GM19438 (cell line): ENCODE data around the gene ECE1.

ENCODE experiments used
- ATAC-seq: cut with Tn5 transposase; IDR thresholded peaks from one replicate; pipeline ENCODE4 v1.9.1; 2021; ENCODE audit warnings: low read depth; ENCODE audit not compliant: unreplicated experiment

Gene ECE1

GRCh38 chr1:21289700-21290545, at the start of gene ECE1:
Gene ECE1 (minus strand): TSS chr1:21290463. CDS start chr1:21290414, 49 bp downstream.
- no peak for ATAC-seq

GRCh38 chr1:21339356-21340229, 49.3 kb upstream of the ECE1 start:
- ATAC-seq = no peak

- no peak for ATAC-seq
These were observed 48.5 kb upstream of the ECE1 start for GRCh38 chr1:21338573-21339355.

DNA sequence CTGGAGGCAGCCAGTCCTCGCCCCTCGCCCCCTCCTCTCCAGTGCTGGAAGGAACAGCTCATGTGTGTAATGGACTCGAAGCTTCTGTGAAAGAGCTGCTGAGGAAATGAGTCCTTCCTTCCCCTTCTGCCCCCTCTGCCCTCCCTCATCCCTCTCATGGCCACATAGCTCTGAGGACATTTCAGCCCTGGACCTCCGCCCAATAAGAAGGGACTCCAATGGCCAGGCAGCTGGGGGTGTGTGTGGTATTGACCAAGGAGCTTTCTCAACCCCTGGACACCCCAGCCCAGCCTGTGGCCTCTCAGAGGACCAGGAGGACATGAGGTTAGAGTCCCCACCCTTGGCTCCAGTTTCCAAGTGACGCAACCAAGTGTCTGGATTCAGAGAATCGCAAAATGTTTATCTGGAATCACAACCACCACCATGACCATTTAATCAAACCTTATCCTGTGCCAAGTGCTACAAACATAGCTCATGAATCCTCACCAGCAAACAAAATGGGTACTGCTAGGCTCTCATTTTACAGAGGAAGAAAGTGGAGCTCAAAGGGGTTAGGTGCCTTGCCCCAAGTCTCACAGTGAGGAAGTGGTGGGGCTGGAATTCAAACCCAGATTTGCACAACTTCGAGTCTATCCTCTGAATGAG, 47.8 kb upstream of the ECE1 start:
- no peak for ATAC-seq

DNA sequence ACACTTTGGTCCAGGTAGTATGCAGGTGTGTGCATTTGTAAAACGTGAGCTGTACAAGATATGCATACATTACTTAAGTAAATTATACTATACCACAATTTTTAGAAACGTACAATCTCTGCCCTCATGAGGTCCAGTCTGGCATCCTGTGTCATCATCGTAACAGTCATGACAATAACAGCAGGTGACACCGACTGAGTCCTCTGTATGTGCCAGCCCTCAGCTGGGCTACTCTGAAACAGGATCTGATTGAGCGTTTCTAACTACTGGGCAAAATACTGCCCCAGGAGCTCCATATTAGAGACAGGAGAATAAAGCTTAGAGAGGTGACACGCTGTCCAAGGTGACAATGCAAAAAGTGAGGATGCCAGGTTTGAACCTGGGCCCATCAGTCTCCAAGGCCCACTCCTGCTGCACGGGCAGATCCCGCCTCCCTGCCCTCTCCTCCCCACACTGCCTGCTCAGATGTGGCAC, 47.2 kb upstream of the ECE1 start:
- no peak for ATAC-seq

- no peak for ATAC-seq
These were observed 46.8 kb upstream of the ECE1 start for GRCh38 chr1:21337010-21337437.

DNA sequence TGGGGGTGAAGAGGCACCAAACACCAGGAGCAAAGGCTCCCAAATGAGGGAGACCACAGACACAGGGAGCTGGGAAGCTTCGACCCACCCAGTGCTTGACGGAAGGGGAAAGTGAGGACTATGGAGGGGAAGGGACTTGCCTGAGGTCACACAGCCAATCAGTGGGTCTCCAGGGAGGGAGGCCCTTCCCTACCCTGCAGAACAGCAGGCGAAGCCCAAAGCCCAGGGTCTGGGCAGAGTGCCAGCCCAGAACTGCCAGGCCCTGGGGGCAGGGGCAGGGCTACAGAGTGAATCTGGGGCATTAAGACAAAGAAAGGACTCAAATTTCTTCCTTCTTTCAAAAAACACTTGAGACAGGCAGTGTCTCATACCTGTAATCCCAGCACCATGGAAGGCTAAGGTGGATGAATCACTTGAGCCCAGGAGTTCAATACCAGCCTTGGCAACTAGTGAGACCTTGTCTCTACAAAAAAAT, 45.5 kb upstream of the ECE1 start:
- ATAC-seq = no peak

DNA sequence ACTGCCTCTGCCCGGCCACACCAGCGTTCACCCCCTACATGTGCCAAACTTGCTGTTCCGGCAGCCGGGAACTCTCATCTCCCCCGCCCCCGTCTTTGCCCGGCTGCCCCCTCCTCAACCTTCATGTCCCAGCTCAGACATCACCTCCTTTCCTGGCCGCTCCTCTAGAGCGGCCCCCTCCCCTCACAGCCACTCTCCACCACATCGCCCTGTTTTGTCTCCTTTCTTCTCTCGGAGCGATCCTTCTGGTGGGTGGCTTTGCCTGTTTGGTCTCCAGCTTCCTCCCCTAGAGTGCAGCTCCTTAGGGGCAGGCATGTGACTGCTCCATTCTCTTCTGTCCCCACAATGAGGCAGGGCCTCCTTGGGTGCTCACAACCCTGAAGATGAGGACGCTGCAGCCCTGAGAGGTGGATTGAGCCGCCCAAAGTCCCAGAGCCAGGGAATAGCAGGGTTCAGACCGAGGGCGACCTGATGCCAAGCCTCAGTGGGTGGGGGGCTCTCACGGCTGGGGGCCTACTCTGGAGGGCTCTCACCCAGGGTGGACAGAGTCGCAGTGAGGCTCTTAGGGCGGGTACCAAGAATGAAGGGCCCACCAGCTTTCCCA, 44.9 kb upstream of the ECE1 start:
- ATAC-seq = no peak

GRCh38 chr1:21334214-21335087, 44.2 kb upstream of the ECE1 start:
- peak; percentile 75 for ATAC-seq

GRCh38 chr1:21333824-21334213, 43.6 kb upstream of the ECE1 start:
- no peak for ATAC-seq

DNA sequence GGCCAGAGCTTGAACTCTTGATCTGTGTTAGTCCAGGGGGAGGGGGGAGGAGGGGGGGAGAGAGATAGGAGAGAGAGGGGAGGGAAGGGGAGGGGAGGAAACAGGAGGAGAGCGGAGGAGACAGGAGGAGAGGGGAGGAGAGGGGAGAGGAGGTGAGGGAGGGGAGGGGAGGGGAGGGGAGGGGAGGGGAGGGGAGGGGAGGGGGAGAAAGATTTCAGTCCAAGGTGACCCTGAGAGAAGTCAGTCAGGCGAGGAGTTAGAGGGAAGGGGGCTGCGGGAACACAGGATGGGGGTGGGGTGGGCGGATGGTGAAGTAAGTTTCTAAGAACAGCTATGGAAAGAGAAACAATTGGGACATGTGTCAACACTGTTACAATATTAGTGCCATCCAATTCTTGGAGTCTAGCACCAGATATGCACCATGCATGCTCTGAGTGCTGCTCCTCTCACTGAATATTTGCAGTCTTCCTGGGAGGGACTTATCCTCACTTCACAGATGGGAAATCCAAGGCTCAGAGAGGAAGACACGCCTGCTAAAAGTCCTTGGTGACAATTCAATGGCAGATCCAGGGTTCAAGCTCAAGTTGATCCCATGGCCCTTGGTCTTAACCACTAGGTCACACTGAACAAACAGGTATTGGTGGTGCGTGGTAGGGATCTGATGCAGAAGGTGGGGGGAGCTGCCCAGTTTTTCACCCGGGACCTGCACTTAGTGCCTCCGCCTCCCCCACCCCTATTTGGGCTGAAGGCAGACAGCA, 42.5 kb upstream of the ECE1 start:
- ATAC-seq = no peak

DNA sequence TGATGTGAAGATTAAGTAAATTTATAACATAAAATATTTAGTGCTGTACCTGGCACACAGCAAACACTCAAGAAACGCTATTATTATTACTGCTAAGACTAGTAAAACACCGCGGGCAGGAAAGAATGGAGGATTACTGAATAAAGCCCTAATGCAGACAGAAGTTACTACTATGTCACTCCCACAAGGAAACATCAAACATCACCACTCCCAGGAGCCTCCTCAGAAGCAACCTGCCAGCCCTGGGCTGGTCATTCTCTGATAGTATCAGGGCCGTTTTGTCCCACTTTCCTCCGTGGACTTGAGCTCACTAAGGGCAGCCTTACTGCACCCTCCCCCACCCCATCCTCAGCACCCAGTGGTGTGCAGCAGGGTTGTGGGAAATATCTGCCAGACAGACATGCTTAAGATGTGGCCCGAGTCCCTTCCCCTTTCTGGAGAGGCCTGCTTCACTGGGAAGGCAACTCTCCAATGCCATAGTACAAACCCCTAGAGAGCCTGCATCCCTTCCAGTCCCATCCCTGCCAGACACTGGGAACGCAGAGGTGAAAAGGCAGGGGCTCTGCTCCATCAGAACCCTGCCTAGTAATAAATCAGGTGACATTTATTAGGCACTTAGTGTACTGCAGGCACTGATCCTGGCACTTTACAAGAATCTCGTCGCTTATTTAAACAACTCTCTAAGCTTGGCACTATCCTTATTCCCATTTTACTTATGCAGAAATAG, 41.7 kb upstream of the ECE1 start:
- ATAC-seq = no peak

- ATAC-seq = no peak
These were observed 40.3 kb upstream of the ECE1 start for GRCh38 chr1:21330544-21330943.

- no peak for ATAC-seq
These were observed 39.1 kb upstream of the ECE1 start for GRCh38 chr1:21329209-21329844.

GRCh38 chr1:21327566-21328323, 37.5 kb upstream of the ECE1 start:
- no peak for ATAC-seq

DNA sequence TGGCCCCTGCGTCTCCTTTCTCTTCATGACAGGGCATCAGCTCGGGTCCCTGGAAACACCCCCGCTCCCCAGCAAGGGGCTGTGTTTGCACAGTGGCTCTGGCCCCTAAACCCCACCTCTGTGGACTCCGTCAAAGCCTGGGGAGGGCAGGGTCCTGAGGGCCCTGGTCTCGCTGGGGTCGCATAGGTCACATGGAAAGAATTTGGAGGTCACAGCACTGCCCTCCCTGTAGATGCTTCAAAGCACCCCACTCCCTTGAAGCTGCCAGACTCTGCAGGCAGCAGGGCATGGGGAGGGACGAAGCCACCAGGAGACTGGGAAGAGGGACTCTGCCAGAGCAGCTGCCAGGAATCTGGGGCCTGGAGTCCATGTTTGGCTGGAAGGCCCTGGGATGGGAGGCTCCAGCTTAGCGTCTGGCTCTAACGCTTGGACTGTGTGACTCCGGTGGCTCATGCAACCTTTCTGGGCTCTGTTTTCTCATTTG, 36.6 kb upstream of the ECE1 start:
- ATAC-seq = no peak
